Measurements from ENCODE around the gene NAPA. TPM values are rescaled to one million over a fixed set of nuclear protein-coding genes. Genes with fewer than 3 reads are reported as not detected.

NAPA gene
- total RNA-seq, 4 donors from 2014 or later: 95.9 to 134 (median 112) TPM

GRCh38 chr19:47475465-47475864 is 39.4 kb downstream of the NAPA start:
- H3K27ac ChIP-seq: no peak overlapping the region
- no peak for ATAC-seq
- H3K27me3 ChIP-seq: peaks cover 37% of the 10 kb centered on the region
- peaks cover 0 to 36% (median 13%) of the 10 kb centered on the region in 3 donors for H3K4me1 ChIP-seq
- WGBS, 2 donors (ENCODE audit: low coverage in 1 of 2): 63 to 74% methylated on average over 5 to 7 of the region's 9 CpGs
- H3K36me3 ChIP-seq: peaks cover 0 to 7% of the 10 kb centered on the region in 2 donors
- no peaks in the 10 kb centered on the region for H3K9me3 ChIP-seq
- TF ChIP-seq POLR2A (IDR thresholded peaks at IDR 0.05) (no peak), EP300 (IDR thresholded peaks at IDR 0.05) (no peak), CTCF (IDR thresholded peaks at IDR 0.05) (no peak), POLR2AphosphoS5 (IDR thresholded peaks at IDR 0.05) (no peak)
- no peak overlapping the region for H3K4me3 ChIP-seq

- Histone ChIP-seq H3K27ac (no peak overlapping the region), H3K4me1 (peaks cover 0 to 47% (median 13%) of the 10 kb centered on the region in 3 donors), H3K9me3 (no peaks in the 10 kb centered on the region), H3K27me3 (peaks cover 37% of the 10 kb centered on the region), H3K4me3 (no peak overlapping the region), H3K36me3 (peaks cover 0 to 7% of the 10 kb centered on the region in 2 donors)
- ATAC-seq: no peak
- 59% methylated on average over 4 of the region's 10 CpGs; no CpG with 5 or more reads in 1 of the 2 donors for WGBS, 2 donors (ENCODE audit: low coverage in 1 of 2)
- no peak for TF ChIP-seq POLR2A (IDR thresholded peaks at IDR 0.05)
- TF ChIP-seq POLR2AphosphoS5 (IDR thresholded peaks at IDR 0.05): no peak
- TF ChIP-seq CTCF (IDR thresholded peaks at IDR 0.05): no peak
- TF ChIP-seq EP300 (IDR thresholded peaks at IDR 0.05): no peak
Observed at GRCh38 chr19:47473336-47473735, 41.5 kb downstream of the NAPA start.

- peak within 1 kb of the TSS in 3 of 4 donors; percentile 69 to 76 (median 72) for H3K27ac ChIP-seq
- peaks cover 37% of the 10 kb centered on the region for H3K27me3 ChIP-seq
- H3K4me3 ChIP-seq: peak within 1 kb of the TSS; percentile 31 to 57
- WGBS, 2 donors (ENCODE audit: low coverage in 1 of 2): 3 to 30% methylated on average over 2 to 8 of the region's 29 CpGs
- ATAC-seq: peak; percentile 82
- H3K9me3 ChIP-seq: no peaks in the 10 kb centered on the region
- TF ChIP-seq CTCF (IDR thresholded peaks at IDR 0.05): no peak
- peak; percentile 10 for TF ChIP-seq POLR2AphosphoS5 (IDR thresholded peaks at IDR 0.05)
- peaks cover 0 to 7% of the 10 kb centered on the region in 2 donors for H3K36me3 ChIP-seq
- peaks cover 0 to 47% (median 13%) of the 10 kb centered on the region in 3 donors for H3K4me1 ChIP-seq
Observed at GRCh38 chr19:47471733-47472457, 43.0 kb downstream of the NAPA start, which contains the start of gene SLC8A2. SLC8A2 (minus strand) TSS chr19:47471893; CDS start chr19:47466403, 5,490 bp downstream.

GRCh38 chr19:47471381-47471732 is 43.5 kb downstream of the NAPA start:
- Histone ChIP-seq H3K4me1 (peaks cover 0 to 47% (median 13%) of the 10 kb centered on the region in 3 donors), H3K36me3 (peaks cover 0 to 2% of the 10 kb centered on the region in 2 donors), H3K27me3 (peaks cover 37% of the 10 kb centered on the region), H3K27ac (peak overlapping the region in 3 of 4 donors; percentile 69 to 76 (median 72)), H3K4me3 (peak overlapping the region; percentile 31 to 57), H3K9me3 (no peaks in the 10 kb centered on the region)
- TF ChIP-seq EP300 (IDR thresholded peaks at IDR 0.05) (no peak), POLR2AphosphoS5 (IDR thresholded peaks at IDR 0.05) (no peak), CTCF (IDR thresholded peaks at IDR 0.05) (no peak), POLR2A (IDR thresholded peaks at IDR 0.05) (no peak)
- ATAC-seq: no peak
- 0% methylated on average over 1 to 2 of the region's 16 CpGs for WGBS, 2 donors (ENCODE audit: low coverage in 1 of 2)

Measured in gastroesophageal sphincter (tissue), 4 donors.